Heart left ventricle (tissue), 16 donors: ENCODE results near the gene RIMS1. TPM values are rescaled to one million over a fixed set of nuclear protein-coding genes. Genes with fewer than 3 reads are reported as not detected.

Experiments
- ATAC-seq, 4 donors: fragments of 200-7000 bp; cut with Tn5 transposase; one replicate each; pipeline ENCODE4 v1.9.1; 2020 to 2022; ENCODE audit warnings: moderate library complexity in 4 of 4, mild to moderate bottlenecking in 3 of 4, moderate number of reproducible peaks in 1 of 4
- DNase-seq, 5 donors: peaks; one replicate each; pipeline ENCODE4 v3.0.0-alpha.2; 2020
- H3K27ac ChIP-seq, 12 donors: fragments of 200-600 bp; sonication (generic) in 4 of 12; one replicate each; pipeline versions ENCODE4 v1.5.0 to v1.8.0; 2016 to 2022; ENCODE audit warnings: mild to moderate bottlenecking in 2 of 12
- H3K27me3 ChIP-seq, 9 donors: fragments of 200-600 bp; sonication (generic) in 2 of 9; one replicate each; pipeline versions ENCODE4 v1.5.1 to v1.8.0; 2016 to 2022; ENCODE audit warnings: mild to moderate bottlenecking in 3 of 9
- H3K36me3 ChIP-seq, 9 donors: fragments of 200-600 bp; sonication (generic) in 2 of 9; one replicate each; pipeline versions ENCODE4 v1.5.0 to v1.8.0; 2018 to 2022; ENCODE audit warnings: mild to moderate bottlenecking in 2 of 9
- H3K4me1 ChIP-seq, 12 donors: fragments of 200-600 bp; sonication (generic) in 4 of 12; one replicate each; pipeline versions ENCODE4 v1.5.0 to v1.8.0; 2016 to 2022; ENCODE audit warnings: mild to moderate bottlenecking in 3 of 12
- H3K4me3 ChIP-seq, 12 donors: fragments of 200-600 bp; sonication (generic) in 4 of 12; one replicate each; pipeline versions ENCODE4 v1.5.0 to v1.8.0; 2017 to 2022; ENCODE audit warnings: mild to moderate bottlenecking in 9 of 12, moderate library complexity in 4 of 12
- H3K9me3 ChIP-seq, 12 donors: fragments of 200-600 bp; sonication (generic) in 4 of 12; one replicate each; pipeline versions ENCODE4 v1.5.0 to v1.8.0; 2016 to 2022; ENCODE audit warnings: mild to moderate bottlenecking in 1 of 12
- CTCF ChIP-seq, 12 donors: fragments of 200-600 bp; sonication (generic) in 4 of 12; IDR thresholded peaks; one replicate each; pipeline versions ENCODE4 v1.5.0 to v1.8.0; 2018 to 2022; ENCODE audit warnings: antibody characterized with exemption in 12 of 12, mild to moderate bottlenecking in 5 of 12
- POLR2A ChIP-seq, 2 donors: fragments of 450-650 bp; IDR thresholded peaks; one replicate each; pipeline ENCODE4 v1.6.1; 2017; ENCODE audit warnings: antibody characterized with exemption in 2 of 2, mild to moderate bottlenecking in 2 of 2, moderate library complexity in 2 of 2
- WGBS, 4 donors: extraction: QIAGEN DNeasy Blood & Tissue Kit in 2 of 4; methylation state at CpG; one replicate each; pipeline versions ENCODE4 v1.1.5 to v1.1.7; 2013 to 2018; 5-methylcytosine and 5-hydroxymethylcytosine counted together
- intact Hi-C, 10 donors: fragments of 100-400 bp; cut with DNase I; formaldehyde crosslinking; loops; one replicate each; pipeline versions ENCODE4 v1.11.1 to v1.14.2; 2022
- polyA plus RNA-seq, 2 donors: library from polyadenylated mRNA; stranded (reverse); fragments of 200-250 nt; gene quantifications; one replicate each; pipeline ENCODE4 v1.2.3, GENCODE V29; 2013
- total RNA-seq, 9 donors: library from RNA; depleted of rRNA in 2 of 9; stranded (reverse); fragments of >200 nt in 2 of 9; fragmentation: NEBNext Ultra II Directional in 3 of 9; extraction: Animal tissue kit (Norgen Biotek cat#: 25700) in 3 of 9; gene quantifications; one replicate each; pipeline versions ENCODE4 v1.1.0 to v1.2.4, GENCODE V29; 2016 to 2023
- donor health status: ischemic (EF 13 %, LVEDD 7.1; RV severe dilation, severe dysfunction).
- donor health status: healthy with polysubstance abuse.
- donor health status: DM: no; HTN: yes; CAD: no.
- donor health status: DM: no; HTN: no; CAD: no.
- donor health status: ischemic (EF 25% LVEDD 6.9; RV normal size, moderate dysfunction).
- donor health status: ischemic (EF 25% LVEDD 5.7; RV mildly dilated, moderate dysfunction).
- donor health status: healthy.
- donor health status: DM: yes; HTN: yes; CAD: no.
- donor health status: ischemic (EF 35%, LVEDD 5.7; RV mildly dilated, moderate dysfunction).
- donor health status: nonischemic (EF 11% LVEDD 7.7; RV severe dilation, severe dysfunction).
- donor health status: DM: yes; HTN: yes; CAD: no.
- donor health status: PGD.
- donor health status: ischemic (EF 29% LVEDD 5.4; RV normal size, mild dysfunction).
- donor health status: nonischemic (EF 23%, LVEDD 6.1; RV moderate dilation, normal function).

The RIMS1 gene
- total and polyA plus RNA-seq, 11 donors: 0.11 to 3.2 (median 1.1) TPM; not detected in 4

GRCh38 chr6:72218125-72218524, 331.8 kb downstream of the RIMS1 start:
- Histone ChIP-seq H3K4me1 (no peaks in the 10 kb centered on the region), H3K27me3 (no peaks in the 10 kb centered on the region), H3K9me3 (no peaks in the 10 kb centered on the region), H3K4me3 (no peak overlapping the region), H3K36me3 (no peaks in the 10 kb centered on the region), H3K27ac (no peak overlapping the region)
- no peak for TF ChIP-seq POLR2A (IDR thresholded peaks at IDR 0.05)
- peak in 1 of 12 donors; percentile 16 for TF ChIP-seq CTCF (IDR thresholded peaks at IDR 0.05)
- intact Hi-C loops: no loop called here
- peak in 1 of 5 donors; percentile 6 for DNase-seq
- 6 to 18% (median 10%) methylated on average over 2 of the region's 2 CpGs for WGBS, 4 donors
- peak in 1 of 4 donors; percentile 51 for ATAC-seq

- Histone ChIP-seq H3K4me1 (no peaks in the 10 kb centered on the region), H3K27me3 (no peaks in the 10 kb centered on the region), H3K9me3 (no peaks in the 10 kb centered on the region), H3K4me3 (no peak overlapping the region), H3K27ac (no peak overlapping the region), H3K36me3 (no peaks in the 10 kb centered on the region)
- no peak for ATAC-seq
- no peak for DNase-seq
- TF ChIP-seq CTCF (IDR thresholded peaks at IDR 0.05) (no peak), POLR2A (IDR thresholded peaks at IDR 0.05) (no peak)
- intact Hi-C loops: no loop called here
Measured at GRCh38 chr6:72219536-72219935, 333.2 kb downstream of the RIMS1 start.

- Histone ChIP-seq H3K36me3 (no peaks in the 10 kb centered on the region), H3K9me3 (no peaks in the 10 kb centered on the region), H3K4me3 (no peak overlapping the region), H3K27ac (no peak overlapping the region), H3K4me1 (no peaks in the 10 kb centered on the region), H3K27me3 (no peaks in the 10 kb centered on the region)
- intact Hi-C loops: no loop called here
- WGBS, 4 donors: 0 to 54% (median 14%) methylated on average over 1 of the region's 1 CpG
- DNase-seq (no peak), ATAC-seq (no peak)
- TF ChIP-seq CTCF (IDR thresholded peaks at IDR 0.05) (no peak), POLR2A (IDR thresholded peaks at IDR 0.05) (no peak)
Measured at GRCh38 chr6:72238021-72238420, 351.7 kb downstream of the RIMS1 start.

GRCh38 chr6:72238900-72239299, 352.6 kb downstream of the RIMS1 start:
- Histone ChIP-seq H3K36me3 (no peaks in the 10 kb centered on the region), H3K27ac (no peak overlapping the region), H3K4me1 (no peaks in the 10 kb centered on the region), H3K27me3 (no peaks in the 10 kb centered on the region), H3K9me3 (no peaks in the 10 kb centered on the region), H3K4me3 (no peak overlapping the region)
- no peak for ATAC-seq
- intact Hi-C loops: no loop called here
- TF ChIP-seq CTCF (IDR thresholded peaks at IDR 0.05) (no peak), POLR2A (IDR thresholded peaks at IDR 0.05) (no peak)
- WGBS, 4 donors: 79 to 89% (median 81%) methylated on average over 1 of the region's 1 CpG
- DNase-seq: no peak
